ENCODE measurements around the gene MYO7B.

GRCh38 chr2:127526132-127527000 is 9.1 kb upstream of the MYO7B start, which contains the start of gene IWS1:
- TF ChIP-seq RXRA (IDR thresholded peaks at IDR 0.05; ENCODE audit: borderline replicate concordance, low read depth) (no peak), SIN3A (IDR thresholded peaks at IDR 0.05; ENCODE audit: borderline replicate concordance, low read depth, low read length) (peak; percentile 73; the same call in 1 of the 2 replicates), POLR2AphosphoS5 (IDR thresholded peaks at IDR 0.05; ENCODE audit: low read depth, low read length) (peak; percentile 84), CTCF (IDR thresholded peaks at IDR 0.05) (peak; percentile 26; the same call in 1 of the 2 replicates), ELF1 (IDR thresholded peaks at IDR 0.05) (peak; percentile 86), RFX5 (IDR thresholded peaks at IDR 0.05; ENCODE audit: low read length) (peak; percentile 57), MEF2A (IDR thresholded peaks at IDR 0.05; ENCODE audit: borderline replicate concordance, low read depth) (no peak), JUND (IDR thresholded peaks at IDR 0.05) (no peak), RAD21 (IDR thresholded peaks at IDR 0.05; ENCODE audit: low read length) (peak; percentile 26), REST (IDR thresholded peaks at IDR 0.05; ENCODE audit: low read depth, low read length) (no peak)
